GM23338 (cell line): Measurements from ENCODE around the gene ODAD4. TPM values are rescaled to one million over a fixed set of nuclear protein-coding genes. Genes with fewer than 3 reads are reported as not detected.

Experiments
- ATAC-seq: fragments of 200-7000 bp; cut with Tn5 transposase; 3 replicates; pipeline ENCODE4 v1.9.1; 2020
- DNase-seq: peaks from one replicate; pipeline ENCODE4 v3.0.0-alpha.2; 2015; ENCODE audit warnings: low spot score
- H2AFZ ChIP-seq: fragments of 200-600 bp; sonication (generic); 2 replicates; pipeline ENCODE4 v1.8.0; 2016; ENCODE audit warnings: antibody characterized with exemption, mild to moderate bottlenecking, moderate library complexity
- H3F3A ChIP-seq: fragments of 200-600 bp; sonication (generic); replicated peaks from 2 replicates; pipeline ENCODE4 v1.8.0; 2017; ENCODE audit warnings: antibody characterized with exemption, mixed run types, low read depth
- H3K27ac ChIP-seq: fragments of 200-600 bp; sonication (generic); 2 replicates; pipeline ENCODE4 v1.6.1; 2016; ENCODE audit warnings: low read depth
- H3K27me3 ChIP-seq: fragments of 200-600 bp; sonication (generic); 2 replicates; pipeline ENCODE4 v1.8.0; 2016; ENCODE audit warnings: mild to moderate bottlenecking, mixed run types, moderate library complexity; ENCODE audit not compliant: insufficient read depth
- H3K36me3 ChIP-seq: fragments of 200-600 bp; sonication (generic); 2 replicates; pipeline ENCODE4 v1.8.0; 2016; ENCODE audit warnings: mild to moderate bottlenecking; ENCODE audit not compliant: insufficient read depth
- H3K4me1 ChIP-seq: fragments of 200-600 bp; sonication (generic); 2 replicates; pipeline ENCODE4 v1.8.0; 2016; ENCODE audit warnings: mild to moderate bottlenecking, moderate library complexity; ENCODE audit not compliant: insufficient read depth
- H3K4me2 ChIP-seq: fragments of 200-600 bp; sonication (generic); 2 replicates; pipeline ENCODE4 v1.7.1; 2017; ENCODE audit warnings: mixed run types
- H3K4me3 ChIP-seq: fragments of 200-600 bp; sonication (generic); 2 replicates; pipeline ENCODE4 v1.6.1; 2016; ENCODE audit warnings: mixed run types
- H3K79me2 ChIP-seq: fragments of 200-600 bp; sonication (generic); replicated peaks from 2 replicates; pipeline ENCODE4 v1.8.0; 2017; ENCODE audit warnings: mild to moderate bottlenecking; ENCODE audit not compliant: insufficient read depth
- H3K9me2 ChIP-seq: fragments of 200-600 bp; sonication (generic); 2 replicates; pipeline ENCODE4 v1.8.0; 2017; ENCODE audit not compliant: insufficient read depth
- H4K20me1 ChIP-seq: fragments of 200-600 bp; sonication (generic); replicated peaks from 2 replicates; pipeline ENCODE4 v1.8.0; 2017; ENCODE audit warnings: mild to moderate bottlenecking; ENCODE audit not compliant: insufficient read depth
- H3K27ac Mint-ChIP-seq: 2 replicates; pipeline ENCODE4 v1.8.0; 2020; ENCODE audit warnings: inconsistent platforms, mild to moderate bottlenecking, moderate library complexity, mixed read lengths
- H3K27me3 Mint-ChIP-seq: 3 replicates; pipeline ENCODE4 v1.8.0; 2022; ENCODE audit warnings: low read depth, mild to moderate bottlenecking, moderate library complexity, mixed read lengths, inconsistent platforms; ENCODE audit not compliant: insufficient read depth, poor library complexity
- H3K36me3 Mint-ChIP-seq: 3 replicates; pipeline ENCODE4 v1.8.0; 2021; ENCODE audit warnings: low read depth, mild to moderate bottlenecking, inconsistent platforms, moderate library complexity, mixed read lengths
- H3K4me1 Mint-ChIP-seq: 3 replicates; pipeline ENCODE4 v1.8.0; 2020; ENCODE audit warnings: mild to moderate bottlenecking, inconsistent platforms, mixed read lengths
- H3K4me3 Mint-ChIP-seq: 3 replicates; pipeline ENCODE4 v1.8.0; 2021; ENCODE audit warnings: moderate library complexity, mild to moderate bottlenecking, inconsistent platforms, mixed read lengths
- H3K9me3 Mint-ChIP-seq: 3 replicates; pipeline ENCODE4 v1.8.0; 2020; ENCODE audit warnings: moderate library complexity, mild to moderate bottlenecking, inconsistent platforms, mixed read lengths
- CREB1 ChIP-seq: fragments of 250-450 bp; sonication (Bioruptor Pico); IDR thresholded peaks from 2 replicates; pipeline ENCODE4 v1.5.0; 2020; ENCODE audit warnings: low read depth, mild to moderate bottlenecking, moderate library complexity
- EZH2 ChIP-seq: fragments of 200-600 bp; sonication (generic); IDR thresholded peaks from one replicate; pipeline ENCODE4 v1.8.0; 2017; ENCODE audit warnings: antibody characterized with exemption, mild to moderate bottlenecking, low read depth; ENCODE audit not compliant: unreplicated experiment
- EZH2phosphoT487 ChIP-seq: fragments of 200-600 bp; sonication (generic); IDR thresholded peaks from one replicate; pipeline ENCODE4 v1.8.1; 2018; ENCODE audit warnings: antibody characterized with exemption; ENCODE audit not compliant: unreplicated experiment
- JUNB ChIP-seq: IDR thresholded peaks from one replicate; pipeline ENCODE4 v1.6.1; 2016; ENCODE audit warnings: antibody characterized with exemption; ENCODE audit not compliant: unreplicated experiment
- POLR2AphosphoS5 ChIP-seq: IDR thresholded peaks from 2 replicates; pipeline ENCODE4 v1.6.1; 2016; ENCODE audit warnings: antibody characterized with exemption, low read depth
- STAT1 ChIP-seq: IDR thresholded peaks from one replicate; pipeline ENCODE4 v1.6.1; 2016; ENCODE audit warnings: antibody characterized with exemption; ENCODE audit not compliant: unreplicated experiment
- polyA plus RNA-seq: library from polyadenylated mRNA; unstranded; fragments of >200 nt; fragmentation: Nextera tagmentation; extraction: Ambion mirVana; gene quantifications from 2 replicates; pipeline ENCODE4 v1.2.1, GENCODE V29; 2016
- total RNA-seq: library from RNA; depleted of rRNA; stranded (reverse); fragments of >200 nt; shearing (Covaris generic); gene quantifications from 2 replicates; pipeline ENCODE4 v1.2.3, GENCODE V29; 2014
- TF ChIP-seq, protein P1 (sequence below), 2 experiments: fragments of 200-600 bp in 1 of 2; sonication (generic) in 1 of 2; conservative IDR thresholded peaks; 2 replicates each; pipeline versions ENCODE4 v1.5.1 to v1.6.1; 2016 to 2017; ENCODE audit warnings: antibody characterized with exemption in 2 of 2, low read depth in 2 of 2, mild to moderate bottlenecking in 2 of 2, moderate library complexity in 1 of 2
- TF ChIP-seq, protein P2 (sequence below): IDR thresholded peaks from 2 replicates; pipeline ENCODE4 v1.6.1; 2016; ENCODE audit warnings: antibody characterized with exemption
- TF ChIP-seq, protein P3 (sequence below): IDR thresholded peaks from one replicate; pipeline ENCODE4 v1.6.1; 2018; ENCODE audit warnings: antibody characterized with exemption; ENCODE audit not compliant: unreplicated experiment

Gene ODAD4
- total and polyA plus RNA-seq, 2 experiments from 2014 or later, result 1.7 to 1.8 TPM

DNA sequence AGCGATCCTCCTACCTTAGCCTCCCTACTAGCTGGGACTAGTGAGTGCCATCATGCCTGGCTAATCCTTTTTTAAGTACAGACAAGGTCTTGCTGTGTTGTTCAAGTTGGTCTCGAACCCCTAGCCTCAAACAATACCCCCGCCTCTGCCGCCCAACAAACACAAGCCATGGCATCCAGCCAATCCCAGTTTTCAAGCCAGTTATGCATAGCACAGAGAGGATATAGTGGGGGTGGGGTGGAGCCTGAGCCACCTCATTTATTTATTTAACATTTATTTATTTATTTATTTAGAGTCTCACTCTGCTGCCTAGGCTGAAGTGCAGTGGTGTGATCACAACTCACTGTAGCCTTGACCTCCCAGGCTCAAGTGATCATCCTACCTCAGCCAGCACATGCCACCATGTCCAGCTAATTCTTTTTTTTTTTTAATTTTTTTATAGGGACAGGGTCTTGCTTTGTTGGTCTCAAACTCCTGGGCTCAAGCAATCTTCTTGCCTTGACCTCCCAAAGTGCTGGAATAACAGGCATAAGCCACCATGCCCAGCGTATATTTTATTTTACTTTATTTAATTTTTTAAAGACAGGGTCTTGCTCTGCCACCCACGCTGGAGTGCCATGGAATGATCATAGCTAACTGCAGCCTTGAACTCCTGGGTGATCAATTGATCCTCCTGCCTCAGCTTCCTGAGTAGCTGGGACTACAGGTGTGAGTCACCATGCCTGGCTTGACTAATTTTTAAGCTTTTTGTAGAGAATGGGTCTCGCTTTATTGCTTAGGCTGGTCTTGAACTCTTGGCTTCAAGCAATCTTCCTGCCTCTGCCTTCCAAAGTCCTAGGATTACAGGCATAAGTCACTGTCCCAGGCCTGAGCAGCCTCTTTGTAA is 39.0 kb upstream of the ODAD4 start:
- H4K20me1 ChIP-seq, result peaks cover 37% of the 10 kb centered on the region
- H3K9me3 Mint-ChIP-seq, result no peaks in the 10 kb centered on the region; the same call in 2 of the 3 replicates

More for the DNA sequence above, 39.0 kb upstream of the ODAD4 start:
- Histone ChIP-seq H3K27ac (peak overlapping the region; percentile 39; the same call in 1 of the 2 replicates), H3K4me2 (no peak overlapping the region), H3K36me3 (peaks cover 83% of the 10 kb centered on the region), H3K4me3 (no peak overlapping the region), H3F3A (peaks cover 38% of the 10 kb centered on the region), H3K9me2 (no peaks in the 10 kb centered on the region), H3K27me3 (no peaks in the 10 kb centered on the region), H3K4me1 (no peaks in the 10 kb centered on the region), H3K79me2 (peaks cover 22% of the 10 kb centered on the region), H2AFZ (no peak overlapping the region)
- Mint-ChIP-seq H3K27me3 (peaks cover 4% of the 10 kb centered on the region), H3K36me3 (peaks cover 89% of the 10 kb centered on the region), H3K27ac (no peak overlapping the region), H3K4me3 (no peak overlapping the region), H3K4me1 (no peaks in the 10 kb centered on the region)
- TF ChIP-seq CREB1 (CRISPR knock-in tag) (no peak), POLR2AphosphoS5 (no peak), JUNB (no peak), STAT1 (no peak), EZH2 (no peak), EZH2phosphoT487 (no peak)
- TF ChIP-seq, protein P1, sequence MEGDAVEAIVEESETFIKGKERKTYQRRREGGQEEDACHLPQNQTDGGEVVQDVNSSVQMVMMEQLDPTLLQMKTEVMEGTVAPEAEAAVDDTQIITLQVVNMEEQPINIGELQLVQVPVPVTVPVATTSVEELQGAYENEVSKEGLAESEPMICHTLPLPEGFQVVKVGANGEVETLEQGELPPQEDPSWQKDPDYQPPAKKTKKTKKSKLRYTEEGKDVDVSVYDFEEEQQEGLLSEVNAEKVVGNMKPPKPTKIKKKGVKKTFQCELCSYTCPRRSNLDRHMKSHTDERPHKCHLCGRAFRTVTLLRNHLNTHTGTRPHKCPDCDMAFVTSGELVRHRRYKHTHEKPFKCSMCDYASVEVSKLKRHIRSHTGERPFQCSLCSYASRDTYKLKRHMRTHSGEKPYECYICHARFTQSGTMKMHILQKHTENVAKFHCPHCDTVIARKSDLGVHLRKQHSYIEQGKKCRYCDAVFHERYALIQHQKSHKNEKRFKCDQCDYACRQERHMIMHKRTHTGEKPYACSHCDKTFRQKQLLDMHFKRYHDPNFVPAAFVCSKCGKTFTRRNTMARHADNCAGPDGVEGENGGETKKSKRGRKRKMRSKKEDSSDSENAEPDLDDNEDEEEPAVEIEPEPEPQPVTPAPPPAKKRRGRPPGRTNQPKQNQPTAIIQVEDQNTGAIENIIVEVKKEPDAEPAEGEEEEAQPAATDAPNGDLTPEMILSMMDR (conservative IDR thresholded peaks at IDR 0.05; ENCODE audit: low read depth in 2 of 2), result no peak
- TF ChIP-seq, protein P2, sequence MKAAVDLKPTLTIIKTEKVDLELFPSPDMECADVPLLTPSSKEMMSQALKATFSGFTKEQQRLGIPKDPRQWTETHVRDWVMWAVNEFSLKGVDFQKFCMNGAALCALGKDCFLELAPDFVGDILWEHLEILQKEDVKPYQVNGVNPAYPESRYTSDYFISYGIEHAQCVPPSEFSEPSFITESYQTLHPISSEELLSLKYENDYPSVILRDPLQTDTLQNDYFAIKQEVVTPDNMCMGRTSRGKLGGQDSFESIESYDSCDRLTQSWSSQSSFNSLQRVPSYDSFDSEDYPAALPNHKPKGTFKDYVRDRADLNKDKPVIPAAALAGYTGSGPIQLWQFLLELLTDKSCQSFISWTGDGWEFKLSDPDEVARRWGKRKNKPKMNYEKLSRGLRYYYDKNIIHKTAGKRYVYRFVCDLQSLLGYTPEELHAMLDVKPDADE, result no peak
- TF ChIP-seq, protein P3, sequence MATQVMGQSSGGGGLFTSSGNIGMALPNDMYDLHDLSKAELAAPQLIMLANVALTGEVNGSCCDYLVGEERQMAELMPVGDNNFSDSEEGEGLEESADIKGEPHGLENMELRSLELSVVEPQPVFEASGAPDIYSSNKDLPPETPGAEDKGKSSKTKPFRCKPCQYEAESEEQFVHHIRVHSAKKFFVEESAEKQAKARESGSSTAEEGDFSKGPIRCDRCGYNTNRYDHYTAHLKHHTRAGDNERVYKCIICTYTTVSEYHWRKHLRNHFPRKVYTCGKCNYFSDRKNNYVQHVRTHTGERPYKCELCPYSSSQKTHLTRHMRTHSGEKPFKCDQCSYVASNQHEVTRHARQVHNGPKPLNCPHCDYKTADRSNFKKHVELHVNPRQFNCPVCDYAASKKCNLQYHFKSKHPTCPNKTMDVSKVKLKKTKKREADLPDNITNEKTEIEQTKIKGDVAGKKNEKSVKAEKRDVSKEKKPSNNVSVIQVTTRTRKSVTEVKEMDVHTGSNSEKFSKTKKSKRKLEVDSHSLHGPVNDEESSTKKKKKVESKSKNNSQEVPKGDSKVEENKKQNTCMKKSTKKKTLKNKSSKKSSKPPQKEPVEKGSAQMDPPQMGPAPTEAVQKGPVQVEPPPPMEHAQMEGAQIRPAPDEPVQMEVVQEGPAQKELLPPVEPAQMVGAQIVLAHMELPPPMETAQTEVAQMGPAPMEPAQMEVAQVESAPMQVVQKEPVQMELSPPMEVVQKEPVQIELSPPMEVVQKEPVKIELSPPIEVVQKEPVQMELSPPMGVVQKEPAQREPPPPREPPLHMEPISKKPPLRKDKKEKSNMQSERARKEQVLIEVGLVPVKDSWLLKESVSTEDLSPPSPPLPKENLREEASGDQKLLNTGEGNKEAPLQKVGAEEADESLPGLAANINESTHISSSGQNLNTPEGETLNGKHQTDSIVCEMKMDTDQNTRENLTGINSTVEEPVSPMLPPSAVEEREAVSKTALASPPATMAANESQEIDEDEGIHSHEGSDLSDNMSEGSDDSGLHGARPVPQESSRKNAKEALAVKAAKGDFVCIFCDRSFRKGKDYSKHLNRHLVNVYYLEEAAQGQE, result no peak
- DNase-seq, result no peak
- no peak for ATAC-seq
